H1 (cell line): ENCODE results near the gene RAB10. TPM values are rescaled to one million over a fixed set of nuclear protein-coding genes. Genes with fewer than 3 reads are reported as not detected.
A peak's percentile ranks its signal among the peaks of the same experiment; 100 is the strongest.

ENCODE experiments used
- CTCF ChIA-PET: fragments of 300-600 bp; sonication (Branson Sonifier 250); formaldehyde crosslinking; loops from one replicate; lab custom pipeline; 2021; ENCODE audit not compliant: partially characterized antibody; lab: Charles Lee
- POLR2A ChIA-PET: fragments of 300-600 bp; sonication (Branson Sonifier 250); formaldehyde crosslinking; loops from one replicate; lab custom pipeline; 2021; ENCODE audit warnings: inconsistent platforms; ENCODE audit not compliant: partially characterized antibody; lab: Charles Lee
- DNase-seq, 2 experiments: peaks; one replicate each; pipeline versions ENCODE4 v3.0.0 to v3.0.0-alpha.2; 2010 to 2022; ENCODE audit warnings: low spot score in 2 of 2, low read depth in 1 of 2, mixed read lengths in 1 of 2
- FAIRE-seq: peaks from 2 replicates; lab custom pipeline; 2011; peaks lifted over from hg19 to GRCh38; lab: Jason Lieb, UNC
- H2AFZ ChIP-seq: 2 replicates; pipeline ENCODE4 v1.8.1; 2012; ENCODE audit warnings: low read length, inconsistent platforms
- H2AK5ac ChIP-seq: 2 replicates; pipeline ENCODE4 v1.6.1; 2013; ENCODE audit warnings: low read depth, low read length
- H2BK120ac ChIP-seq: replicated peaks from 2 replicates; pipeline ENCODE3; 2013; ENCODE audit warnings: low read depth, low read length, inconsistent platforms
- H2BK12ac ChIP-seq: 2 replicates; pipeline ENCODE4 v1.6.1; 2013; ENCODE audit warnings: low read depth, low read length
- H2BK15ac ChIP-seq: 2 replicates; pipeline ENCODE4 v1.6.1; 2013; ENCODE audit warnings: low read length
- H2BK20ac ChIP-seq: 2 replicates; pipeline ENCODE4 v1.6.1; 2013; ENCODE audit warnings: low read length
- H2BK5ac ChIP-seq: 2 replicates; pipeline ENCODE4 v1.6.1; 2013; ENCODE audit warnings: low read depth, low read length
- H3K14ac ChIP-seq: 2 replicates; pipeline ENCODE4 v1.6.1; 2013; ENCODE audit warnings: inconsistent platforms; ENCODE audit not compliant: insufficient read length
- H3K18ac ChIP-seq: 2 replicates; pipeline ENCODE4 v1.6.1; 2013; ENCODE audit warnings: low read length; ENCODE audit errors: extremely low read depth
- H3K23ac ChIP-seq: 2 replicates; pipeline ENCODE4 v1.6.1; 2013; ENCODE audit warnings: inconsistent platforms; ENCODE audit not compliant: insufficient read length
- H3K23me2 ChIP-seq: 2 replicates; pipeline ENCODE4 v1.6.1; 2013; ENCODE audit warnings: low read depth, low read length
- H3K27ac ChIP-seq: 2 replicates; pipeline ENCODE4 v1.6.1; 2011; ENCODE audit warnings: low read depth, low read length, inconsistent platforms
- H3K27me3 ChIP-seq, 4 experiments: replicated peaks in 1 of 4; 1 replicate in 1 of 4; 2 replicates in 3 of 4; pipeline versions ENCODE4 v1.6.1 to v1.8.1; 2011 to 2013; ENCODE audit warnings: low read length in 3 of 4, mild to moderate bottlenecking in 3 of 4, inconsistent platforms in 2 of 4, mixed read lengths in 2 of 4, moderate library complexity in 1 of 4; ENCODE audit not compliant: control insufficient read depth in 3 of 4, insufficient read depth in 3 of 4; ENCODE audit errors: extremely low read depth in 1 of 4
- H3K36me3 ChIP-seq, 4 experiments: 2 replicates each; pipeline versions ENCODE4 v1.6.1 to v1.8.1; 2011 to 2013; ENCODE audit warnings: mild to moderate bottlenecking in 4 of 4, low read length in 3 of 4, moderate library complexity in 2 of 4, control low read depth in 1 of 4, inconsistent platforms in 1 of 4; ENCODE audit not compliant: insufficient read depth in 4 of 4, control insufficient read depth in 2 of 4
- H3K4ac ChIP-seq: replicated peaks from 2 replicates; pipeline ENCODE3; 2013; ENCODE audit warnings: low read length, low read depth, mixed read lengths, inconsistent platforms; ENCODE audit not compliant: insufficient read length
- H3K4me1 ChIP-seq, 4 experiments: replicated peaks in 1 of 4; 1 replicate in 1 of 4; 2 replicates in 3 of 4; pipeline versions ENCODE4 v1.6.1 to v1.8.1; 2011 to 2013; ENCODE audit warnings: low read length in 3 of 4, inconsistent platforms in 2 of 4, mixed read lengths in 1 of 4; ENCODE audit not compliant: insufficient read depth in 4 of 4, control insufficient read depth in 3 of 4
- H3K4me2 ChIP-seq, 2 experiments: 2 replicates each; pipeline versions ENCODE4 v1.6.1 to v1.8.1; 2011 to 2013; ENCODE audit warnings: low read depth in 2 of 2, low read length in 2 of 2, control low read depth in 1 of 2, inconsistent platforms in 1 of 2, mild to moderate bottlenecking in 1 of 2; ENCODE audit not compliant: insufficient read depth in 1 of 2
- H3K4me3 ChIP-seq, 4 experiments: fragments of 200-600, 300-600 bp in 1 of 4; sonication (generic), shearing (Covaris generic), sonication (Bioruptor Twin) in 1 of 4; 2 replicates each; pipeline versions ENCODE4 v1.5.1 to v1.8.1; 2011 to 2016; ENCODE audit warnings: low read length in 4 of 4, low read depth in 3 of 4, control low read depth in 2 of 4, inconsistent platforms in 2 of 4, mild to moderate bottlenecking in 2 of 4, mixed read lengths in 1 of 4, moderate library complexity in 1 of 4; ENCODE audit not compliant: insufficient read depth in 2 of 4; ENCODE audit errors: extremely low read depth in 1 of 4
- H3K56ac ChIP-seq: replicated peaks from 2 replicates; pipeline ENCODE3; 2013; ENCODE audit warnings: low read depth, mild to moderate bottlenecking, mixed read lengths, low read length, inconsistent platforms; ENCODE audit not compliant: insufficient read length
- H3K79me1 ChIP-seq: 2 replicates; pipeline ENCODE4 v1.6.1; 2013; ENCODE audit warnings: low read depth, low read length, control low read depth
- H3K79me2 ChIP-seq, 2 experiments: 2 replicates each; pipeline versions ENCODE4 v1.6.1 to v1.8.1; 2012 to 2013; ENCODE audit warnings: low read length in 2 of 2, mild to moderate bottlenecking in 2 of 2, inconsistent platforms in 1 of 2; ENCODE audit not compliant: insufficient read depth in 2 of 2, control insufficient read depth in 1 of 2
- H3K9ac ChIP-seq, 4 experiments: replicated peaks in 1 of 4; 1 replicate in 1 of 4; 2 replicates in 3 of 4; pipeline versions ENCODE4 v1.6.1 to v1.8.1; 2011 to 2013; ENCODE audit warnings: low read depth in 3 of 4, low read length in 3 of 4, control low read depth in 2 of 4, mild to moderate bottlenecking in 2 of 4, moderate library complexity in 2 of 4, inconsistent platforms in 1 of 4; ENCODE audit errors: extremely low read depth in 1 of 4
- H3K9me3 ChIP-seq, 2 experiments: 2 replicates each; pipeline versions ENCODE4 v1.6.1 to v1.8.1; 2012 to 2013; ENCODE audit warnings: mild to moderate bottlenecking in 2 of 2, moderate library complexity in 2 of 2, control low read depth in 1 of 2, inconsistent platforms in 1 of 2, low read depth in 1 of 2, low read length in 1 of 2, mixed read lengths in 1 of 2; ENCODE audit not compliant: insufficient read depth in 2 of 2
- H4K20me1 ChIP-seq, 2 experiments: replicated peaks in 1 of 2; 2 replicates each; pipeline versions ENCODE3 to v1.8.1; 2011 to 2013; ENCODE audit warnings: inconsistent platforms in 2 of 2, low read length in 2 of 2, mild to moderate bottlenecking in 1 of 2; ENCODE audit not compliant: insufficient read depth in 2 of 2, control insufficient read depth in 1 of 2
- H4K5ac ChIP-seq: 2 replicates; pipeline ENCODE4 v1.6.1; 2013; ENCODE audit warnings: low read length, low read depth, mixed read lengths, inconsistent platforms; ENCODE audit not compliant: insufficient read length
- H4K8ac ChIP-seq: 2 replicates; pipeline ENCODE4 v1.8.0; 2013; ENCODE audit warnings: mild to moderate bottlenecking, moderate library complexity, low read length, inconsistent platforms; ENCODE audit not compliant: insufficient read depth; ENCODE audit errors: extremely low read depth
- H4K91ac ChIP-seq: replicated peaks from 2 replicates; pipeline ENCODE3; 2013; ENCODE audit warnings: low read length, mixed read lengths, inconsistent platforms; ENCODE audit not compliant: insufficient read length
- CBX8 ChIP-seq: fragments of 300-800, 300-1000 bp; sonication (generic); IDR thresholded peaks from 2 replicates; pipeline ENCODE4 v1.7.1; 2016; ENCODE audit warnings: low read depth, low read length, borderline replicate concordance
- CEBPB ChIP-seq: IDR thresholded peaks from 2 replicates; pipeline ENCODE4 v1.6.1; 2012; ENCODE audit warnings: low read depth, low read length
- CREB1 ChIP-seq: IDR thresholded peaks from 2 replicates; pipeline ENCODE4 v1.6.1; 2012; ENCODE audit warnings: inconsistent platforms
- HDAC2 ChIP-seq, 2 experiments: fragments of 300-600 bp in 1 of 2; sonication (generic) in 1 of 2; IDR thresholded peaks; 2 replicates each; pipeline ENCODE4 v1.6.1; 2011 to 2012; ENCODE audit warnings: low read depth in 2 of 2, low read length in 2 of 2, mild to moderate bottlenecking in 2 of 2, moderate library complexity in 2 of 2, borderline replicate concordance in 1 of 2, inconsistent platforms in 1 of 2
- HDAC6 ChIP-seq: IDR thresholded peaks from one replicate; pipeline ENCODE4 v1.7.1; 2012; ENCODE audit warnings: low read depth, mild to moderate bottlenecking, inconsistent platforms, low read length, moderate library complexity
- MAFK ChIP-seq: IDR thresholded peaks from 2 replicates; pipeline ENCODE4 v1.6.1; 2012; ENCODE audit warnings: low read depth, mild to moderate bottlenecking, improper control_type of control experiment, low read length
- NRF1 ChIP-seq: IDR thresholded peaks from 2 replicates; pipeline ENCODE4 v1.6.1; 2011; ENCODE audit warnings: mild to moderate bottlenecking, low read depth, low read length, improper control_type of control experiment
- TBP ChIP-seq: IDR thresholded peaks from 2 replicates; pipeline ENCODE4 v1.6.1; 2011; ENCODE audit warnings: low read depth, low read length, improper control_type of control experiment
- TEAD4 ChIP-seq: IDR thresholded peaks from 2 replicates; pipeline ENCODE4 v1.6.1; 2012; ENCODE audit warnings: low read depth, low read length, inconsistent platforms, mixed read lengths
- WGBS, 2 experiments: shearing (Covaris generic) in 1 of 2; methylation state at CpG; one replicate each; pipeline versions ENCODE4 v1.1.6 to v1.1.7; 2013 to 2015; ENCODE audit warnings: low lambda C conversion rate in 2 of 2, mixed read lengths in 2 of 2, inconsistent platforms in 1 of 2, low coverage in 1 of 2, missing lambda C conversion rate in 1 of 2; ENCODE audit not compliant: insufficient replicate concordance in 2 of 2, insufficient coverage in 1 of 2, insufficient read length in 1 of 2; ENCODE audit errors: extremely low coverage in 1 of 2, missing lambda C conversion rate in 1 of 2; 5-methylcytosine and 5-hydroxymethylcytosine counted together
- polyA plus RNA-seq, 7 experiments: library from polyadenylated mRNA; depleted of rRNA in 3 of 7; stranded (reverse) in 5 of 7; unstranded in 2 of 7; fragments of >200 nt in 5 of 7; fragments of 200-250 nt in 2 of 7; gene quantifications; 1 replicate in 5 of 7; 2 replicates in 1 of 7; 4 replicates in 1 of 7; pipeline versions ENCODE4 v1.2.1 to v1.2.3, GENCODE V29; 2011 to 2013; ENCODE audit warnings: missing spikeins in 2 of 7, mixed read lengths in 2 of 7
- total RNA-seq: library from RNA; stranded (reverse); fragmentation: NEBNext Ultra II Directional; extraction: Animal tissue kit (Norgen Biotek cat#: 25700); gene quantifications from 2 replicates; pipeline ENCODE4 v1.2.1, GENCODE V29; 2021
- TF ChIP-seq, protein P1 (sequence below): IDR thresholded peaks from 2 replicates; pipeline ENCODE4 v1.6.1; 2011; ENCODE audit warnings: low read length, improper control_type of control experiment

The RAB10 gene
- total and polyA plus RNA-seq, 2 of the 8 experiments (the other 6 are each of a cell fraction or from before 2014, with no cell fraction given) = 42.6 to 136 TPM

GRCh38 chr2:26018184-26019055, 15.5 kb upstream of the RAB10 start:
- H3K36me3 ChIP-seq = no peaks in the 10 kb centered on the region
- H3K9me3 ChIP-seq = no peaks in the 10 kb centered on the region
- H4K91ac ChIP-seq = no peak overlapping the region
- H3K4me2 ChIP-seq = no peak overlapping the region
- DNase-seq = peak in 1 of 2 experiments; percentile 53
- H3K56ac ChIP-seq = no peak overlapping the region
- no peak overlapping the region for H4K5ac ChIP-seq
- WGBS, 2 experiments = 62% methylated on average over 3 of the region's 3 CpGs; no CpG with 5 or more reads in 1 of the 2 experiments
- H3K9ac ChIP-seq = no peak overlapping the region
- no peak overlapping the region for H3K14ac ChIP-seq
- no peak overlapping the region for H2BK12ac ChIP-seq
- H3K18ac ChIP-seq = no peak overlapping the region
- no peaks in the 10 kb centered on the region for H3K79me1 ChIP-seq
- FAIRE-seq = no peak
- 0 out of 2 replicates have a peak overlapping the region, but pooled peaks have one; percentile 10 for H2AFZ ChIP-seq
- H3K27ac ChIP-seq = no peak overlapping the region
- no peak overlapping the region for H3K4me3 ChIP-seq
- H2BK15ac ChIP-seq = no peak overlapping the region
- no peak overlapping the region for H2BK5ac ChIP-seq
- no peak overlapping the region for H2BK120ac ChIP-seq
- no peak overlapping the region for H3K4ac ChIP-seq
- no peak overlapping the region for H4K8ac ChIP-seq
- no peaks in the 10 kb centered on the region for H4K20me1 ChIP-seq
- CTCF ChIA-PET = interaction anchor here (0.7 to 1.6 kb wide), 5 partner anchors 14 to 127 kb away, joined by 3 to 5 read pairs (median 4); no protein-coding TSS in a partner anchor
- no peak overlapping the region for H3K23ac ChIP-seq
- H3K4me1 ChIP-seq = peaks cover 0 to 3% (median 0%) of the 10 kb centered on the region in 4 experiments; a peak in 1 of 7 replicates
- H3K79me2 ChIP-seq = no peaks in the 10 kb centered on the region
- POLR2A ChIA-PET = interaction anchor here (0.6 to 1.9 kb wide), 3 partner anchors 10 to 16 kb away, joined by 3 to 8 read pairs (median 5); partner anchors contain the start of gene RAB10
- no peaks in the 10 kb centered on the region; the same call in 1 of the 2 replicates for H3K23me2 ChIP-seq
- no peak overlapping the region for H2BK20ac ChIP-seq
- no peaks in the 10 kb centered on the region for H3K27me3 ChIP-seq
- no peak overlapping the region for H2AK5ac ChIP-seq
- TF ChIP-seq, protein P1, sequence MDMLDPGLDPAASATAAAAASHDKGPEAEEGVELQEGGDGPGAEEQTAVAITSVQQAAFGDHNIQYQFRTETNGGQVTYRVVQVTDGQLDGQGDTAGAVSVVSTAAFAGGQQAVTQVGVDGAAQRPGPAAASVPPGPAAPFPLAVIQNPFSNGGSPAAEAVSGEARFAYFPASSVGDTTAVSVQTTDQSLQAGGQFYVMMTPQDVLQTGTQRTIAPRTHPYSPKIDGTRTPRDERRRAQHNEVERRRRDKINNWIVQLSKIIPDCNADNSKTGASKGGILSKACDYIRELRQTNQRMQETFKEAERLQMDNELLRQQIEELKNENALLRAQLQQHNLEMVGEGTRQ = peak; percentile 57; the same call in 1 of the 2 replicates
- no peak for TF ChIP-seq CEBPB
- TF ChIP-seq HDAC2 (IDR thresholded peaks at IDR 0.05; ENCODE audit: borderline replicate concordance in 1 of 2, low read depth in 2 of 2, low read length in 2 of 2) = no peak
- TF ChIP-seq CBX8 = no peak
- no peak for TF ChIP-seq NRF1
- TF ChIP-seq TEAD4 = no peak
- peak; percentile 79; the same call in 1 of the 2 replicates for TF ChIP-seq MAFK
- TF ChIP-seq CREB1 = no peak
- no peak for TF ChIP-seq TBP
- no peak for TF ChIP-seq HDAC6
